GM23338 (cell line): ENCODE measurements around the gene SH3RF3.

Experiments used
- CTCF ChIP-seq, 2 experiments: fragments of 200-600 bp in 1 of 2; sonication (generic) in 1 of 2; conservative IDR thresholded peaks; 2 replicates each; pipeline versions ENCODE4 v1.5.1 to v1.6.1; 2016 to 2017; ENCODE audit warnings: antibody characterized with exemption in 2 of 2, low read depth in 2 of 2, mild to moderate bottlenecking in 2 of 2, moderate library complexity in 1 of 2
- ETS1 ChIP-seq: IDR thresholded peaks from 2 replicates; pipeline ENCODE4 v1.6.1; 2016; ENCODE audit warnings: antibody characterized with exemption
- EZH2 ChIP-seq: fragments of 200-600 bp; sonication (generic); IDR thresholded peaks from one replicate; pipeline ENCODE4 v1.8.0; 2017; ENCODE audit warnings: antibody characterized with exemption, mild to moderate bottlenecking, low read depth; ENCODE audit not compliant: unreplicated experiment
- EZH2phosphoT487 ChIP-seq: fragments of 200-600 bp; sonication (generic); IDR thresholded peaks from one replicate; pipeline ENCODE4 v1.8.1; 2018; ENCODE audit warnings: antibody characterized with exemption; ENCODE audit not compliant: unreplicated experiment
- JUNB ChIP-seq: IDR thresholded peaks from one replicate; pipeline ENCODE4 v1.6.1; 2016; ENCODE audit warnings: antibody characterized with exemption; ENCODE audit not compliant: unreplicated experiment
- NANOG ChIP-seq: IDR thresholded peaks from 2 replicates; pipeline ENCODE4 v1.6.1; 2016; ENCODE audit warnings: antibody characterized with exemption, borderline replicate concordance
- POLR2AphosphoS5 ChIP-seq: IDR thresholded peaks from 2 replicates; pipeline ENCODE4 v1.6.1; 2016; ENCODE audit warnings: antibody characterized with exemption, low read depth
- REST ChIP-seq: IDR thresholded peaks from one replicate; pipeline ENCODE4 v1.6.1; 2018; ENCODE audit warnings: antibody characterized with exemption; ENCODE audit not compliant: unreplicated experiment
- ZNF331 ChIP-seq: fragments of 250-450 bp; sonication (Bioruptor Pico); IDR thresholded peaks from 2 replicates; pipeline ENCODE4 v1.5.0; 2020; ENCODE audit warnings: low read depth, mild to moderate bottlenecking, moderate library complexity

GRCh38 chr2:109549016-109549590, 420.1 kb downstream of the SH3RF3 start:
- no peak for TF ChIP-seq CTCF (conservative IDR thresholded peaks at IDR 0.05; ENCODE audit: low read depth in 2 of 2)
- no peak for TF ChIP-seq JUNB
- TF ChIP-seq REST: no peak
- no peak for TF ChIP-seq POLR2AphosphoS5
- TF ChIP-seq EZH2: no peak
- TF ChIP-seq EZH2phosphoT487: no peak
- TF ChIP-seq NANOG: no peak
- no peak for TF ChIP-seq ETS1
- TF ChIP-seq ZNF331 (CRISPR knock-in tag): no peak
